ENCODE results near the gene WNT5B.
"Not testable (repeated sequence)": the region's sequence is repeated elsewhere in the genome, so short reads cannot be mapped to it uniquely, and the experiment has no call there.

WNT5B gene

GRCh38 chr12:1692895-1693610 is 64.0 kb downstream of the WNT5B start:
- DNase-seq: no peak

GRCh38 chr12:1695097-1695496 is 66.1 kb downstream of the WNT5B start:
- not testable (repeated sequence) for DNase-seq

GRCh38 chr12:1695886-1696670 is 67.0 kb downstream of the WNT5B start:
- no peak for DNase-seq

GRCh38 chr12:1696800-1697199 is 67.8 kb downstream of the WNT5B start:
- no peak for DNase-seq
